Measurements from ENCODE around the gene UBE4A.

The UBE4A gene

GRCh38 chr11:118341815-118342489 is 17.4 kb upstream of the UBE4A start:
- DNase-seq = no peak

GRCh38 chr11:118342503-118343161 is 16.8 kb upstream of the UBE4A start, which contains the start of gene CD3D:
Gene CD3D (minus strand): TSS chr11:118342705. CDS start chr11:118342607, 98 bp downstream.
- peak; percentile 83 for DNase-seq

DNA sequence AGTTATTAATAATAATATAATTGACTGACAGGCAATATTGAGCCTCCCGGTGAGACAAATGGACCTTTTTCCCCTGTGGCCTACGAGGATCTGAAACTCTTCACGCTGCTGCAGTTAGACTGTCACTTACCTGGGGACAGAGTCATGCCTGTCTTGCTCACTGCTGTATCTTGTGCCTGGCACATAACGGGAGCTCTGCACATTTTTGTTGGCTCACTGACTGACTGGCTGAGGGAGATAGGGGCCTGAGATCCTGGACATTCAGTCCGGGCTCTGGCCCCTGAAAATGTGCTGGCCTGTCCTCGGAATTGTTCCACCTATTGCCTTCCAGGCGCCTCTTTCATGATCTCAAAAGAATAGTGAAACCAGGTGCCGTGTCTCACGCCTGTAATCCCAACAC is 16.2 kb upstream of the UBE4A start:
- peak; percentile 74 for DNase-seq

- peak; percentile 87 for DNase-seq
These were observed 15.4 kb upstream of the UBE4A start, which contains the start of gene CD3G for GRCh38 chr11:118343981-118344515. Gene CD3G (plus strand): TSS chr11:118344344. CDS start chr11:118344424, 80 bp downstream.

GRCh38 chr11:118349475-118349874 is 9.9 kb upstream of the UBE4A start:
- no peak for DNase-seq

GRCh38 chr11:118353084-118353710 is 6.2 kb upstream of the UBE4A start:
- DNase-seq = no peak

DNA sequence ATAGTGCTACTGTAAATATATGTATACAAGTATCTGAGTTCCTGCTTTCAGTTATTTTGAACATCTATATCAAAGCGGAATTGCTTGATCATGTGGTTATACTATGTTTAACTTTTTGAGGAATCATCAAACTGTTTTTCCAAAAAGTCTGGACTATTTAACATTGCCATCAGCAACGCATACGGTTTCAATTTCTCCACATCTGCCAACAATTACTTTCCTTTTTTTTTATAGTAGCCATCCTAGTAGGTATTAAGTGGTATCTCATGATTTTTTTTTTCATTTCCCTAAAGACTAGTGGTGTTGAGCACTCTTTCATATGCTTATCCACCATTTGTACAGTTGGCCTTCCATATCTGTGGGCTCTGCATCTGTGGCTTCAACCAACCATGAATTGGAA is 1.3 kb upstream of the UBE4A start:
- no peak for DNase-seq

- DNase-seq = no peak
These were observed 5.7 kb downstream of the UBE4A start for GRCh38 chr11:118364956-118365615.

- DNase-seq = no peak
These were observed 6.9 kb downstream of the UBE4A start for GRCh38 chr11:118366287-118366686.

DNA sequence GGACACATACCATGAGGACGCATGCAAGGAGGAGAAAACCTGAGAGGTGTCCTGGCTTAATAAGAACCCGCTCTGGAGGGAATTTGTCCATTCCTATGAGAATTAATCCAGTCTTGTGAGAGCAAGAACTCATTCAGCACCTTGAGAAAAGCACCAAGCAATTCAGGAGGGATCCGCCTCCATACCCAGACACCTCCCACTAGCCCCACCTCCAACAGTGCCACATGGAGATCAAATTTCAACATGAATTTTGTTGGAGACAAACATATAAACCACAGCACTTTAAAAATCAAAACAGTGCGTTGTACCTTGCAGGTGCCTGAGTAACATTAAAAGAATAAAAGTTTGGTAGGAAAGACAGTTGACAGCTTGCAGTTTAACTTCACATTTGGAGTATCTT is 11.4 kb downstream of the UBE4A start:
- no peak for DNase-seq

DNA sequence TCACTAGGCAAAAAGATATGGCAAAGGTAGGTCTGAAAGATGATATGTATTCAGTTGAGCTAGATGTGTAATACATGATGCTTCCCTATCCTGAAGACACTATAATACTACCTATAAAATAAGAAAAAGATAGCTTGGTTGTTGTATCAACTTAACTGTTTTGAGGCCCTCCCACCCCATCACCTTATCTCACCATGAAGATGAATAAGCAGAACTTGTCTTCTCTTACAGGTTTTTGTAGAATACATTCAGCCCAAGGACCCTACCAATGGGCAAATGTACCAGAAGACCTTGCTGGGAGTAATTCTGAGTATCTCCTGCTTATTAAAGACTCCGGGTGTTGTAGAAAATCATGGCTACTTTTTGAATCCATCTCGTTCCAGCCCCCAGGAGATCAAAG is 13.9 kb downstream of the UBE4A start:
- DNase-seq = no peak

DNA sequence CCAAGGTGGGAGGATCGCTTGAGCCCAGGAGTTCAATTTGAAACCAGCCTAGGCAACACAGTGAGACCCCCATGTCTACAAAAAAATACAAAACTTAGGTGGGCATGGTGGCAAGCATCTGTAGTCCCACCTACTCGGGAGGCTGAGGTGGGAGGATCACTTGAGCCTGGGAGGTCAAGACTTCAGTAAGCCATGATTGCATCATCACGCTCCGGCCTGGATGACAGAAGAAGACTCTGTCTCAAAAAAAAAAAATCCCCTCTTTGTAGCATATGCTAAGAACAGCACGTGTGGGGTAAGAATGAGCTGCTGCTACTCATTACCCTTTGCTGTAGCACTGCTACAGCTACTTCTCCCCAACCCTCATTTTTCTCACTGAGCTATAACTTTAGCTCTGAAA is 14.5 kb downstream of the UBE4A start:
- no peak for DNase-seq

- no peak for DNase-seq
These were observed 15.3 kb downstream of the UBE4A start for GRCh38 chr11:118374729-118375128.

- DNase-seq = no peak
These were observed 16.6 kb downstream of the UBE4A start for GRCh38 chr11:118375978-118376377.

GRCh38 chr11:118379497-118379896 is 20.1 kb downstream of the UBE4A start:
- no peak for DNase-seq

DNA sequence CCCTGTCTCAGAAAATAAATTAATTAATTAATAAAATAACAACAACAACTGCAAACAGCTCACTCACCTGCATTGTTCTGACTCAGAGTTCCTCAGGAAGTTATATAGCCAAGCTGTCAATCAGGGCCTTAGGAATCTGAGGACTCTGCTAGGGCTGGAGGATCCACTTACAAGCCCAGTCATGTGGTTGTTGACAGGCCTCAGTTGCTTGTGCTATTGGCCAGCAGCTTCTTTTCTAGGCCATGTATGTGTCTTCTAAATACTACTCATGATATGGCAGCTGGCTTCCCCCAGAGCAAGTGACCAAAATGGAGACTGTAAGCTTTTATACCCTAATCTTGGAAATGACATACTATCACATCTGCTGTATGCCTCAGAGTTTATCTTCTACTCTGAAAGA is 21.2 kb downstream of the UBE4A start:
- no peak for DNase-seq

DNA sequence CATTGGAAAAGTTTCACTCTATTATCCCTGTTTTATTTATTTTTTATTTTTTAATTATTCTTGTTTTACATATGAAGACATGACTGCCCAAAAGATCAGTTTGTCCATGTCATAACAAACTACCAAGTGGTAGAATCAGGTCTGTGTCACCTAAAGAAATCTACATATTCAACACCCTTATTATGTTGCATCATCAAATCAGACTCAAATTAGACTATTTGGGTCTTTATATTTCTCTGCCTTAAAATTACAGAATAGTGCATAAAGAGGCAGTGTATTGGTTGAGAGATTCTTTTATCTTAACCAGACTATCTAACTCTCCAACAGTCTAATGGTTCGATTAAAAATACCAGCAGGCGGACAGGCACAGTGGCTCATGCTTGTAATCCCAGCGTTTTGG is 23.6 kb downstream of the UBE4A start:
- no peak for DNase-seq

DNA sequence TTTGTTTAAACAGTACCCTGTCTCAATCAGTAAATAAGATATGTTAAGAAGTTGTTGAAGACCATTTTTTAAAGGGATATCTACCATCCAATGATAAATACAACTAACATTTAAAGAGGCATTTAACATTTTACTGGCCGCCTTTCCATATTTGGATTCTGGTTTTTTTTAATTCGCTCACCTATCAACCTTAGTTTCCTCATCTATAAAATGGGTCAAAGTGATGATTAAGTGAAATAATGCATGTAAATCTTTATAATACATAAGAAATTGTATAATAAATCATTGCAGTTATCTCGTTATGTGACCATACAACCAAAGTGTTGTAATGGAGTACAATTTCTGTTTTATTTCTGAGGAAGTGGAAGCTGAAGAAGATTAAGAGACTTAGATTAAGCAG is 24.3 kb downstream of the UBE4A start:
- no peak for DNase-seq

- no peak for DNase-seq
These were observed 36.7 kb downstream of the UBE4A start for GRCh38 chr11:118396097-118396501.

DNA sequence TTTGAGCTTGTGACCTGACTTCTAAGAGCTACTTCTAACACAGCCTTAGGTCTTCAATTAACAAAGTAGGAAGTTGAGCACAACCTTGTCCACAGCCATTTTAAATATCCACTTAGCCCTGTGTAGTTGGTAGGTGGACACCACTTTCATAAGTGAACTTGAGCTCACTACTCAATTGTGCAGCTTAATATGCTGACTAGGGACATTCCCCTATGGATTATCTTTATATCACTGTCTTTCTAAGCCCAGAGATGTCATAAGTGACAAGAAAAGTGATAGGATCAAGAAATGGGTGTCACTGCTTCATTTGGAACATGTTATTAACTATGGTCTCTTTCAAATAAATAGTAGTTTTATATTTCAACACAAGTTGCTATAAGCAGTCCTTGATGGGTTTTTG is 38.0 kb downstream of the UBE4A start:
- no peak for DNase-seq

GRCh38 chr11:118398791-118399559 is 39.6 kb downstream of the UBE4A start:
- DNase-seq = no peak

GRCh38 chr11:118401151-118401879 is 41.9 kb downstream of the UBE4A start, which contains the start of gene ATP5MG:
Gene ATP5MG (plus strand): TSS chr11:118401606. CDS start chr11:118401666, 60 bp downstream.
- peak; percentile 94 for DNase-seq

All from activated CD8-positive, alpha-beta memory T cell treated with anti-CD3 and anti-CD28 coated beads for 24 hours (primary cell).